HepG2 (cell line): ENCODE results near the gene EZH1. TPM values are rescaled to one million over a fixed set of nuclear protein-coding genes. Genes with fewer than 3 reads are reported as not detected.

Source experiments
- ATAC-seq: fragments of 200-7000 bp; cut with Tn5 transposase; 3 replicates; pipeline ENCODE4 v1.9.1; 2020; ENCODE audit warnings: mild to moderate bottlenecking, moderate library complexity
- BruUV-seq: library from RNA; stranded (reverse); fragments of 400-500 nt; replicated peaks from 2 replicates; lab custom pipeline; 2021; lab: Mats Ljungman, UMichigan
- CTCF ChIA-PET: fragments of 300-600 bp; formaldehyde crosslinking; extraction: SDS; loops from one replicate; lab custom pipeline; 2021; ENCODE audit warnings: low total read pairs, inconsistent platforms, low intra/inter-chr PET ratio; lab: Yijun Ruan, JAX
- POLR2A ChIA-PET: fragments of 350-600 bp; sonication (Branson Sonifier 250); formaldehyde crosslinking; loops from one replicate; lab custom pipeline; 2020; ENCODE audit warnings: antibody characterized with exemption, inconsistent platforms; lab: Yijun Ruan, JAX
- DNase-seq: peaks from one replicate; pipeline ENCODE4 v3.0.0-alpha.2; 2015; ENCODE audit warnings: low spot score
- FAIRE-seq: peaks from 3 replicates; lab custom pipeline; 2011; peaks lifted over from hg19 to GRCh38; lab: Jason Lieb, UNC
- H2AFZ ChIP-seq: one replicate; pipeline ENCODE4 v1.6.1; 2011; ENCODE audit warnings: low read length, inconsistent platforms
- H3K27ac ChIP-seq: fragments of 300-600 bp; 3 replicates; pipeline ENCODE4 v1.8.0; 2011; ENCODE audit warnings: mixed run types, mild to moderate bottlenecking, mixed read lengths, low read length, inconsistent platforms; ENCODE audit not compliant: insufficient read depth; ENCODE audit errors: extremely low read length
- H3K27me3 ChIP-seq, 2 experiments: fragments of 200-600 bp in 1 of 2; 2 replicates in 1 of 2; 3 replicates in 1 of 2; pipeline versions ENCODE4 v1.6.0 to v1.8.0; 2011; ENCODE audit warnings: low read length in 2 of 2, mild to moderate bottlenecking in 2 of 2, moderate library complexity in 2 of 2, inconsistent platforms in 1 of 2; ENCODE audit not compliant: insufficient read depth in 2 of 2, control insufficient read depth in 1 of 2
- H3K36me3 ChIP-seq, 2 experiments: fragments of 200-600 bp in 1 of 2; replicated peaks in 1 of 2; 2 replicates in 1 of 2; 3 replicates in 1 of 2; pipeline versions ENCODE4 v1.5.1 to v1.8.0; 2011; ENCODE audit warnings: low read length in 2 of 2, inconsistent platforms in 1 of 2; ENCODE audit not compliant: insufficient read depth in 2 of 2, control insufficient read depth in 1 of 2
- H3K4me1 ChIP-seq: 2 replicates; pipeline ENCODE4 v1.5.1; 2012; ENCODE audit warnings: low read length, inconsistent platforms; ENCODE audit not compliant: insufficient read depth
- H3K4me2 ChIP-seq: 2 replicates; pipeline ENCODE4 v1.6.0; 2011; ENCODE audit warnings: low read depth, low read length, inconsistent platforms
- H3K4me3 ChIP-seq, 3 experiments: fragments of 200-600 bp in 1 of 3; sonication (generic), shearing (Covaris generic) in 1 of 3; replicated peaks in 1 of 3; 2 replicates each; pipeline ENCODE4 v1.5.1; 2011 to 2016; ENCODE audit warnings: low read length in 3 of 3, inconsistent platforms in 2 of 3, low read depth in 2 of 3, mild to moderate bottlenecking in 2 of 3, control low read depth in 1 of 3, mixed read lengths in 1 of 3; ENCODE audit not compliant: insufficient read depth in 1 of 3
- H3K79me2 ChIP-seq: one replicate; pipeline ENCODE4 v1.6.1; 2011; ENCODE audit warnings: low read length, inconsistent platforms; ENCODE audit not compliant: insufficient read depth
- H3K9ac ChIP-seq: 2 replicates; pipeline ENCODE4 v1.6.0; 2011; ENCODE audit warnings: mild to moderate bottlenecking, low read depth, low read length, inconsistent platforms; ENCODE audit not compliant: insufficient read depth
- H3K9me3 ChIP-seq: 2 replicates; pipeline ENCODE4 v1.5.1; 2012; ENCODE audit warnings: mild to moderate bottlenecking, low read length
- H4K20me1 ChIP-seq: 2 replicates; pipeline ENCODE4 v1.6.0; 2011; ENCODE audit warnings: inconsistent platforms, mild to moderate bottlenecking, low read length, moderate library complexity; ENCODE audit not compliant: insufficient read depth
- CEBPB ChIP-seq: IDR thresholded peaks from 2 replicates; pipeline ENCODE4 v1.6.1; 2011; ENCODE audit warnings: low read depth, low read length, improper control_type of control experiment, borderline replicate concordance
- ZNF124 ChIP-seq: sonication (generic); formaldehyde crosslinking; IDR thresholded peaks from 2 replicates; pipeline ENCODE4 v1.4.0; 2020; ENCODE audit warnings: missing genetic modification reagents
- ZNF83 ChIP-seq: sonication (generic); formaldehyde crosslinking; IDR thresholded peaks from 2 replicates; pipeline ENCODE4 v1.4.0; 2020; ENCODE audit warnings: missing genetic modification reagents, mild to moderate bottlenecking, borderline replicate concordance
- WGBS: methylation state at CpG from one replicate; pipeline ENCODE4 v1.1.6; 2017; ENCODE audit warnings: low lambda C conversion rate; 5-methylcytosine and 5-hydroxymethylcytosine counted together
- in situ Hi-C: cut with HindIII; loops from 2 replicates; pipeline ENCODE4 v1.10.0; 2017; ENCODE audit warnings: low pct_unique_long_range_greater_than_20kb; ENCODE audit not compliant: extremely low pct_ligation_motif_present
- intact Hi-C: fragments of 100-400 bp; cut with micrococcal nuclease; formaldehyde crosslinking; loops from one replicate; pipeline ENCODE4 v1.10.0; 2022; ENCODE audit not compliant: unreplicated experiment
- polyA plus RNA-seq, 8 experiments: library from polyadenylated mRNA; depleted of rRNA in 3 of 8; stranded (reverse) in 7 of 8; unstranded in 1 of 8; fragments of >200 nt; fragmentation: Illumina TruSeq in 4 of 8; extraction: Trizol in 4 of 8; gene quantifications; 2 replicates each; pipeline versions ENCODE4 v1.2.1 to v1.2.3, GENCODE V29; 2011 to 2016; ENCODE audit warnings: low read depth in 4 of 8, missing spikeins in 1 of 8, mixed read lengths in 1 of 8; ENCODE audit not compliant: insufficient read depth in 1 of 8
- total RNA-seq, 5 experiments: library from RNA; depleted of rRNA; stranded (reverse); fragments of >200 nt; fragmentation: Illumina TruSeq; extraction: Trizol; gene quantifications; 2 replicates each; pipeline ENCODE4 v1.2.3, GENCODE V29; 2016; ENCODE audit warnings: low read depth in 1 of 5
- TF ChIP-seq, protein P1 (sequence below): sonication (generic); formaldehyde crosslinking; IDR thresholded peaks from 2 replicates; pipeline ENCODE4 v1.8.1; 2022; ENCODE audit warnings: mild to moderate bottlenecking, missing genetic modification reagents
- TF ChIP-seq, protein P2 (sequence below): sonication (generic); formaldehyde crosslinking; IDR thresholded peaks from 2 replicates; pipeline ENCODE4 v1.4.0; 2020; ENCODE audit warnings: mild to moderate bottlenecking, missing genetic modification reagents
- TF ChIP-seq, protein P3 (sequence below): sonication (generic); formaldehyde crosslinking; IDR thresholded peaks from 2 replicates; pipeline ENCODE4 v1.5.1; 2020; ENCODE audit warnings: mild to moderate bottlenecking, missing genetic modification reagents, moderate library complexity
- TF ChIP-seq, protein P4 (sequence below): sonication (generic); formaldehyde crosslinking; IDR thresholded peaks from 2 replicates; pipeline ENCODE4 v1.8.1; 2023; ENCODE audit warnings: mild to moderate bottlenecking, moderate library complexity, missing genetic modification reagents
- TF ChIP-seq, protein P5 (sequence below): sonication (generic); formaldehyde crosslinking; IDR thresholded peaks from 2 replicates; pipeline ENCODE4 v1.8.0; 2022; ENCODE audit warnings: mild to moderate bottlenecking, missing genetic modification reagents; ENCODE audit not compliant: insufficient replicate concordance

Gene EZH1
- total and polyA plus RNA-seq, 2 of the 13 experiments (the other 11 are each of a cell fraction or from before 2014, with no cell fraction given), result 11.6 to 24.0 TPM

DNA sequence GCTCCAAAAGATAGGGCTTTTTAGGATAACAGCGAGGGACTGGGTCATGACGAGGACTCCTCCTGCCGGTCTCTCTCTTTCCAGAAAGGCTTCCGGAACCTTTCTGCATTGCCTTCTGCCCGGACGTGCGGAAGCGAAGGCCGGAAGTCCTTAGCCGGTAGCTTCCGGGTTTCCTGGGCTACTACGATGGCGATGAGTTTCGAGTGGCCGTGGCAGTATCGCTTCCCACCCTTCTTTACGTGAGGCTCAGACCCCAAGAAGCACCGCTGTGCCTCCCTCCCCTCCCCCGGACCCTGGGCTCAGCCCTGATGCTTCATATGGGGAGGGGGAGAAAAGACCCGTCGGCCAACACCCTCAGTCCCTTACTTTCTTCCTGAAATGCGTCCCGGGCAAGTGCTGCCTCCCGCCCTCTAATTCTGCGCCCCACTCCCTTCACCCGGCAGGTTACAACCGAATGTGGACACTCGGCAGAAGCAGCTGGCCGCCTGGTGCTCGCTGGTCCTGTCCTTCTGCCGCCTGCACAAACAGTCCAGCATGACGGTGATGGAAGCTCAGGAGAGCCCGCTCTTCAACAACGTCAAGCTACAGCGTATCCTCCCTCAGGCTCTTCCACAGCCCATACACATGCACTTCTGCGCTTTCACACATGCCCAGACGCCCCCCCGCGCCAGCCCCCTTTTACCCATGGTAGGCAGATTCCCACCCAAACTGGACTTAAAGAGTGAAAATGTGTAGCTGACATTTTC is 28.6 kb upstream of the EZH1 start, which contains the start of gene VPS25:
VPS25 (plus strand) TSS at position 160 of the 746 bp plus-strand sequence; CDS start at position 187, 27 bp downstream.
- intact Hi-C loops, result loop anchor here (1.0 kb wide), 1 partner anchor 51 kb away; the partner anchor contains the start of gene BECN1
- no peak for TF ChIP-seq CEBPB
- TF ChIP-seq, protein P1, sequence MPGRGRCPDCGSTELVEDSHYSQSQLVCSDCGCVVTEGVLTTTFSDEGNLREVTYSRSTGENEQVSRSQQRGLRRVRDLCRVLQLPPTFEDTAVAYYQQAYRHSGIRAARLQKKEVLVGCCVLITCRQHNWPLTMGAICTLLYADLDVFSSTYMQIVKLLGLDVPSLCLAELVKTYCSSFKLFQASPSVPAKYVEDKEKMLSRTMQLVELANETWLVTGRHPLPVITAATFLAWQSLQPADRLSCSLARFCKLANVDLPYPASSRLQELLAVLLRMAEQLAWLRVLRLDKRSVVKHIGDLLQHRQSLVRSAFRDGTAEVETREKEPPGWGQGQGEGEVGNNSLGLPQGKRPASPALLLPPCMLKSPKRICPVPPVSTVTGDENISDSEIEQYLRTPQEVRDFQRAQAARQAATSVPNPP (CRISPR knock-in tag), result peak; percentile 73
- TF ChIP-seq ZNF83 (CRISPR knock-in tag), result no peak
- TF ChIP-seq, protein P2, sequence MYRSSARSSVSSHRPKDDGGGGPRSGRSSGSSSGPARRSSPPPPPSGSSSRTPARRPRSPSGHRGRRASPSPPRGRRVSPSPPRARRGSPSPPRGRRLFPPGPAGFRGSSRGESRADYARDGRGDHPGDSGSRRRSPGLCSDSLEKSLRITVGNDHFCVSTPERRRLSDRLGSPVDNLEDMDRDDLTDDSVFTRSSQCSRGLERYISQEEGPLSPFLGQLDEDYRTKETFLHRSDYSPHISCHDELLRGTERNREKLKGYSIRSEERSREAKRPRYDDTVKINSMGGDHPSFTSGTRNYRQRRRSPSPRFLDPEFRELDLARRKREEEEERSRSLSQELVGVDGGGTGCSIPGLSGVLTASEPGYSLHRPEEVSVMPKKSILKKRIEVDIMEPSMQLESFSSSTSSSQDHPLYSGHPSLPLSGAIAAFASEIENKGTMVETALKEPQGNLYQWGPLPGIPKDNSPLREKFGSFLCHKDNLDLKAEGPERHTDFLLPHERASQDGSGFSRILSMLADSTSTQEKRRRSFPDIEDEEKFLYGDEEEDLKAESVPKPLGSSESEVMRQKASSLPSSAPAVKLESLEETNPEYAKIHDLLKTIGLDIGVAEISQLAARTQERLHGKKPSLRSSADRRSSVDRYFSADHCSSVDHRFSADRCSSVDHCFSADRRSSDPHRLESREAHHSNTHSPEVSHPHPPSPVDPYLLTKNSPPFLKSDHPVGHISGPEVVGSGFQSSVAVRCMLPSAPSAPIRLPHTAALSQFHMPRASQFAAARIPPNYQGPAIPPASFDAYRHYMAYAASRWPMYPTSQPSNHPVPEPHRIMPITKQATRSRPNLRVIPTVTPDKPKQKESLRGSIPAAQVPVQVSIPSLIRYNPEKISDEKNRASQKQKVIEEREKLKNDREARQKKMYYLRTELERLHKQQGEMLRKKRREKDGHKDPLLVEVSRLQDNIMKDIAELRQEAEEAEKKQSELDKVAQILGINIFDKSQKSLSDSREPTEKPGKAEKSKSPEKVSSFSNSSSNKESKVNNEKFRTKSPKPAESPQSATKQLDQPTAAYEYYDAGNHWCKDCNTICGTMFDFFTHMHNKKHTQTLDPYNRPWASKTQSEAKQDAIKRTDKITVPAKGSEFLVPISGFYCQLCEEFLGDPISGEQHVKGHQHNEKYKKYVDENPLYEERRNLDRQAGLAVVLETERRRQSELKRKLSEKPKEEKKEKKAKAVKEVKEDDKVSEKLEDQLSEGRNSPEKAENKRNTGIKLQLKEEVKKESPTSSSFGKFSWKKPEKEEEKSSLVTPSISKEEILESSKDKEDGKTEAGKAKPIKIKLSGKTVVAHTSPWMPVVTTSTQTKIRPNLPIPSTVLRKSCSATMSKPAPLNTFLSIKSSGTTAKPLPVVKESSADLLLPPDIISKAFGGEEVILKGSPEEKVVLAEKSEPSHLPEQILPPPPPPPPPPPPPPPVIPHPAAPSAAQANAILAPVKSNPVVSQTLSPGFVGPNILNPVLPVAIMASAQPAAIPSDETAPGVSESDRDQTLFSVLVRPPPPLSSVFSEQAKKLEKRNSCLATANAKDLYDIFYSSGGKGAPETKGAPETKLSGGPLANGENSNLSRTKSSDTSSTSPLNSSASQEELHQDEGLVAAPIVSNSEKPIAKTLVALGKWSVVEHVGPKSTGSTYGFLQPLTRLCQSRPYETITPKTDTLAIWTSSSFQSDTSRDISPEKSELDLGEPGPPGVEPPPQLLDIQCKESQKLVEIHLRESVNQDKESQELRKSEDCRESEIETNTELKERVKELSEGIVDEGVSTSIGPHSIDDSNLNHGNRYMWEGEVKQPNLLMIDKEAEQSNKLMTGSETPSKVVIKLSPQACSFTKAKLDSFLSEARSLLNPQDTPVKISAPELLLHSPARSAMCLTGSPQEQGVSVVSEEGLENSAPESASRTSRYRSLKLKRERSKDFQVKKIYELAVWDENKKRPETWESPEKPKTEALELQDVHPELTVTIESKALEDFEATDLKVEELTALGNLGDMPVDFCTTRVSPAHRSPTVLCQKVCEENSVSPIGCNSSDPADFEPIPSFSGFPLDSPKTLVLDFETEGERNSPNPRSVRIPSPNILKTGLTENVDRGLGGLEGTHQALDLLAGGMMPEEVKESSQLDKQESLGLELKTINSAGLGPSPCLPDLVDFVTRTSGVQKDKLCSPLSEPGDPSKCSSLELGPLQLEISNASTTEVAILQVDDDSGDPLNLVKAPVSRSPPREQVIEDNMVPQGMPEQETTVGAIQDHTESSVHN (CRISPR knock-in tag), result 0 out of 2 replicates have a peak, but pooled peaks have one; percentile 68
- TF ChIP-seq, protein P3, sequence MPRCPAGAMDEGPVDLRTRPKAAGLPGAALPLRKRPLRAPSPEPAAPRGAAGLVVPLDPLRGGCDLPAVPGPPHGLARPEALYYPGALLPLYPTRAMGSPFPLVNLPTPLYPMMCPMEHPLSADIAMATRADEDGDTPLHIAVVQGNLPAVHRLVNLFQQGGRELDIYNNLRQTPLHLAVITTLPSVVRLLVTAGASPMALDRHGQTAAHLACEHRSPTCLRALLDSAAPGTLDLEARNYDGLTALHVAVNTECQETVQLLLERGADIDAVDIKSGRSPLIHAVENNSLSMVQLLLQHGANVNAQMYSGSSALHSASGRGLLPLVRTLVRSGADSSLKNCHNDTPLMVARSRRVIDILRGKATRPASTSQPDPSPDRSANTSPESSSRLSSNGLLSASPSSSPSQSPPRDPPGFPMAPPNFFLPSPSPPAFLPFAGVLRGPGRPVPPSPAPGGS, result peak; percentile 90
- TF ChIP-seq, protein P4, sequence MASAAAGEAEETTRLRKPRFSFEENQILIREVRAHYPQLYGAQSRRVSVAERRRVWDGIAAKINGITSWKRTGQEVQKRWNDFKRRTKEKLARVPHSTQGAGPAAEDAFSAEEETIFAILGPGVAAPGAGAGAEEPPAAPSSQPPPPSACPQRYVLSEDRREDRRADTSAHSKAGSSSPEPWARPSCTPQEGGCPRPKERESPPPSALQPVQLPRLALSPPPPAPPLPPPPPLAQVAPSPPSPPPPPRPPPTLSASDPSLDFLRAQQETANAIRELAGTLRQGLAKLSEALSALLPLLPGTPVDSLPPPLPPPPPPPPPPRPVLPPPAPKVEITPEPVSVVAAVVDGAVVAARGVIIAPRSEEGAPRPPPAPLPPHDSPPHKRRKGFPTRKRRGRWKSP (CRISPR knock-in tag), result no peak
- peak; percentile 97 for TF ChIP-seq ZNF124 (CRISPR knock-in tag)
- TF ChIP-seq, protein P5, sequence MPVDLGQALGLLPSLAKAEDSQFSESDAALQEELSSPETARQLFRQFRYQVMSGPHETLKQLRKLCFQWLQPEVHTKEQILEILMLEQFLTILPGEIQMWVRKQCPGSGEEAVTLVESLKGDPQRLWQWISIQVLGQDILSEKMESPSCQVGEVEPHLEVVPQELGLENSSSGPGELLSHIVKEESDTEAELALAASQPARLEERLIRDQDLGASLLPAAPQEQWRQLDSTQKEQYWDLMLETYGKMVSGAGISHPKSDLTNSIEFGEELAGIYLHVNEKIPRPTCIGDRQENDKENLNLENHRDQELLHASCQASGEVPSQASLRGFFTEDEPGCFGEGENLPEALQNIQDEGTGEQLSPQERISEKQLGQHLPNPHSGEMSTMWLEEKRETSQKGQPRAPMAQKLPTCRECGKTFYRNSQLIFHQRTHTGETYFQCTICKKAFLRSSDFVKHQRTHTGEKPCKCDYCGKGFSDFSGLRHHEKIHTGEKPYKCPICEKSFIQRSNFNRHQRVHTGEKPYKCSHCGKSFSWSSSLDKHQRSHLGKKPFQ (CRISPR knock-in tag), result peak; percentile 49

More for the DNA sequence above, 28.6 kb upstream of the EZH1 start, which contains the start of gene VPS25:
- under 1% methylated on average over 35 of the region's 39 CpGs for WGBS
- Histone ChIP-seq H3K79me2 (peaks cover 25% of the 10 kb centered on the region), H3K27me3 (no peaks in the 10 kb centered on the region; a peak in 1 of 5 replicates), H3K4me1 (peaks cover 53% of the 10 kb centered on the region), H3K4me2 (peak within 1 kb of the TSS; percentile 97), H2AFZ (peak within 1 kb of the TSS; percentile 93), H3K9ac (peak within 1 kb of the TSS; percentile 87), H3K36me3 (peaks cover 0 to 15% of the 10 kb centered on the region in 2 experiments; a peak in 2 of 5 replicates), H3K9me3 (no peaks in the 10 kb centered on the region), H4K20me1 (no peaks in the 10 kb centered on the region), H3K4me3 (peak within 1 kb of the TSS; percentile 74 to 96 (median 88)), H3K27ac (peak within 1 kb of the TSS; percentile 66)
- BruUV-seq, result TSS peak; percentile 79
- DNase-seq (peak; percentile 84), FAIRE-seq (peak; percentile 91), ATAC-seq (peak; percentile 95)
- ChIA-PET POLR2A (interaction anchor here (0.7 to 3.4 kb wide), 27 partner anchors 9 to 385 kb away, joined by 3 to 53 read pairs (median 4); partner anchors contain the start of genes AOC3, BECN1, CNTD1 and COA3), CTCF (no interaction called here)
- in situ Hi-C loops, result no loop called here
